Measurements from ENCODE around the gene ASCC1. TPM values are rescaled to one million over a fixed set of nuclear protein-coding genes. Genes with fewer than 3 reads are reported as not detected.

Gene ASCC1
- total and polyA plus RNA-seq, 2 of the 4 experiments (the other 2 are of a cell fraction) = 15.9 to 21.0 TPM

- Histone ChIP-seq H3K79me1 (ENCODE audit: low read depth in 1 of 2, low read length in 2 of 2) (no peaks in the 10 kb centered on the region), H3K27me3 (ENCODE audit: control insufficient read depth, insufficient read depth, low read length) (no peaks in the 10 kb centered on the region), H2BK20ac (ENCODE audit: low read depth, low read length) (no peak overlapping the region), H2AK9ac (replicated peaks; ENCODE audit: low read depth, low read length, poor library complexity) (no peak overlapping the region), H3K4me1 (ENCODE audit: control insufficient read depth, insufficient read depth, low read length) (peaks cover 20% of the 10 kb centered on the region), H2BK120ac (ENCODE audit: low read depth, low read length) (peak overlapping the region; percentile 61; the same call in 1 of the 2 replicates), H3K9me1 (ENCODE audit: insufficient read depth, low read length) (peaks cover 18% of the 10 kb centered on the region), H3K18ac (ENCODE audit: low read depth, low read length) (no peak overlapping the region), H3K9me3 (ENCODE audit: control insufficient read depth, insufficient read depth, low read length) (no peaks in the 10 kb centered on the region), H3K23ac (ENCODE audit: low read depth, low read length) (no peak overlapping the region), H3K4me2 (ENCODE audit: low read depth, low read length) (no peak overlapping the region), H3K36me3 (ENCODE audit: control insufficient read depth, insufficient read depth, low read length) (no peaks in the 10 kb centered on the region), H4K20me1 (ENCODE audit: insufficient read depth, low read length) (no peaks in the 10 kb centered on the region), H3K14ac (replicated peaks; ENCODE audit: low read depth, low read length) (0 out of 2 replicates have a peak overlapping the region, but pooled peaks have one; percentile 21), H3K9ac (ENCODE audit: low read depth, low read length) (no peak overlapping the region), H4K91ac (ENCODE audit: insufficient read depth, low read depth, low read length) (peak overlapping the region; percentile 5; the same call in 1 of the 2 replicates), H2AK5ac (ENCODE audit: low read depth, low read length) (no peak overlapping the region), H2BK15ac (ENCODE audit: low read depth, low read length) (0 out of 3 replicates have a peak overlapping the region, but pooled peaks have one; percentile 42), H4K5ac (ENCODE audit: low read depth, low read length) (no peak overlapping the region), H3K27ac (ENCODE audit: insufficient read depth, low read length) (no peak overlapping the region), H2AFZ (replicated peaks; ENCODE audit: low read length, poor library complexity) (no peak overlapping the region), H3K4ac (ENCODE audit: low read depth, low read length) (no peak overlapping the region), H3K4me3 (ENCODE audit: insufficient read depth, low read depth, low read length) (no peak overlapping the region), H2BK5ac (ENCODE audit: low read depth, low read length, poor library complexity, severe bottlenecking) (no peak overlapping the region), H4K8ac (ENCODE audit: low read depth in 2 of 2, low read length in 2 of 2) (no peak overlapping the region), H3K56ac (ENCODE audit: extremely low read depth, insufficient read depth, low read length) (no peak overlapping the region)
- no TSS peak for BruUV-seq (replicated peaks)
- ATAC-seq (ENCODE audit: low read depth) = no peak
- dilution Hi-C loops (cut with HindIII; ENCODE audit: low sequenced_read_pairs, unreplicated experiment) = no loop called here
- POLR2A ChIA-PET (ENCODE audit: unreplicated experiment) = no interaction called here
- in situ Hi-C loops (cut with MboI; ENCODE audit: low sequenced_read_pairs) = no loop called here
- DNase-seq = no peak
- WGBS, 2 experiments (ENCODE audit: extremely low coverage in 2 of 2, insufficient read length in 1 of 2) = no CpG with 5 or more reads among the region's 1 CpG
- CTCF ChIA-PET = no interaction called here
- intact Hi-C loops (cut with micrococcal nuclease) = no loop called here
- TF ChIP-seq RAD21 (IDR thresholded peaks at IDR 0.05; ENCODE audit: low read length) (no peak), CTCF (conservative IDR thresholded peaks at IDR 0.05; ENCODE audit: low read depth, low read length) (no peak), MAFK (IDR thresholded peaks at IDR 0.05; ENCODE audit: low read depth, low read length) (no peak), SMC3 (IDR thresholded peaks at IDR 0.05; ENCODE audit: low read depth, low read length) (no peak)
Observed at GRCh38 chr10:72264536-72264935, 48.5 kb upstream of the ASCC1 start.

Data from IMR-90 (cell line).